ENCODE measurements around the gene TESMIN.

The TESMIN gene

DNA sequence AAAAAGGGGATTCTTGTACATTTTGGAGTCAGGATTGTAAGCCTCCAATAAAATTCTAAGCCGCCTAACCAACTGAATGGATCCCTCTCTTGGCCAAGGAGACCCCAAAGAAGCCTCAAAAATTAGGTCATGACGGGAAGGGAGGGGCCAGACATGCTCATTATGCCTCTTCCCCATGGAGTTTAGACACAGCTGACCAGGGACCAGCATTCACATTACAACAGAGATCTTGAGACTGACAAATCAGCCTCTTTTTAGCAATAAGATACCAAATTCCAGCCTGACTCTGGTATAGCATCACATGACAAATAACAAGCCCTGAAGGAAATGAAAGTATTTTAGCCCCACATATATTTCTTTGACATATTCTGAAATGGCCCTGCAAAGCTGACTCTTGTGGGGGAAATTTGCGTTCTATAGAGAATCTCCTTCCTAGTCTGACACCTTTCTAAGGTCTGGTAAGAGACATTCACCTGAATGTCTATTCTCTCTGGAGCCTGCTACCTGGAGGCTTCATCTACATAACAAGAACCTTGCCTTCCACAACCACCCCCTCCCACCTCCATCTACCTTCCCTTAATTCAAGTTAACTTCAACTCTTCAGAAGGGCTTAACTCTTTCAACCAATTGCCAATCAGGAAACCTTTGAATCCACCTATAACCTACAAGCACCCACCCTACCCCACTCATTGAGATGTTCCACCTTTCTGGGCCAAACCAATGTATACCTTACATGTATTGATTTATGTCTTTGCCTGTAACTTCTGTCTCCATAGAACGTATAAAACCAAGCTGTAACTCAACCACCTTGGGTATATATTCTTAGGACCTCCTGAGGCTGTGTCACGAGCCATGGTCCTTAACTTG lies 56.7 kb downstream of the TESMIN start:
- H3K4me1 ChIP-seq (ENCODE audit: insufficient read depth, poor library complexity, severe bottlenecking), result no peaks in the 10 kb centered on the region
- DNase-seq (ENCODE audit: low spot score), result no peak
- no peak overlapping the region for H3K4me3 ChIP-seq (ENCODE audit: severe bottlenecking)
- no peak for ATAC-seq (ENCODE audit: low read depth)
- no peaks in the 10 kb centered on the region for H3K36me3 ChIP-seq (ENCODE audit: low read depth)
- TF ChIP-seq, protein P1, sequence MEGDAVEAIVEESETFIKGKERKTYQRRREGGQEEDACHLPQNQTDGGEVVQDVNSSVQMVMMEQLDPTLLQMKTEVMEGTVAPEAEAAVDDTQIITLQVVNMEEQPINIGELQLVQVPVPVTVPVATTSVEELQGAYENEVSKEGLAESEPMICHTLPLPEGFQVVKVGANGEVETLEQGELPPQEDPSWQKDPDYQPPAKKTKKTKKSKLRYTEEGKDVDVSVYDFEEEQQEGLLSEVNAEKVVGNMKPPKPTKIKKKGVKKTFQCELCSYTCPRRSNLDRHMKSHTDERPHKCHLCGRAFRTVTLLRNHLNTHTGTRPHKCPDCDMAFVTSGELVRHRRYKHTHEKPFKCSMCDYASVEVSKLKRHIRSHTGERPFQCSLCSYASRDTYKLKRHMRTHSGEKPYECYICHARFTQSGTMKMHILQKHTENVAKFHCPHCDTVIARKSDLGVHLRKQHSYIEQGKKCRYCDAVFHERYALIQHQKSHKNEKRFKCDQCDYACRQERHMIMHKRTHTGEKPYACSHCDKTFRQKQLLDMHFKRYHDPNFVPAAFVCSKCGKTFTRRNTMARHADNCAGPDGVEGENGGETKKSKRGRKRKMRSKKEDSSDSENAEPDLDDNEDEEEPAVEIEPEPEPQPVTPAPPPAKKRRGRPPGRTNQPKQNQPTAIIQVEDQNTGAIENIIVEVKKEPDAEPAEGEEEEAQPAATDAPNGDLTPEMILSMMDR (IDR thresholded peaks at IDR 0.05; ENCODE audit: poor library complexity, severe bottlenecking), result no peak
- H3K27me3 ChIP-seq (ENCODE audit: insufficient read depth, poor library complexity, severe bottlenecking), result no peaks in the 10 kb centered on the region
- H3K9me3 ChIP-seq (ENCODE audit: severe bottlenecking), result no peaks in the 10 kb centered on the region
- H3K27ac ChIP-seq (ENCODE audit: poor library complexity, severe bottlenecking), result no peak overlapping the region

DNA sequence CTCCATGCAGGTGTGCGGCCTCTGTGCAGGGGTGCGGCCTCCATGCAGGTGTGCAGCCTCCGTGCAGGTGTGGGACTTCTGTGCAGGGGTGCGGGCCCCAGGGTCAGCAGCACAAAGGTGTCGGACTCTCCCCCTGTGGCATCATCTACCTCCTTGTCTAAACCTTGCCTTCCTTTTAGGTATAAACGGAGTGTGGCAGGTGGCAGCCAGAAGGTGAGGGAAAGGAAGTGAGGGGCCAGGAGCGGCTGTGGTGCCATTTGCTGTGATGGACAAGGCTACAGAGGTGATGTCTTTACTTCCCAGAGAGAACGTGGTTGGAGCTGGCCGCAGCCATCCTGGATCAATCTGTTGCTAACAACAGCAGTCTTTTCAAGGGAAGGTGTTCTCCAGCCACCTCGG lies 57.8 kb downstream of the TESMIN start:
- DNase-seq (ENCODE audit: low spot score) (no peak), ATAC-seq (ENCODE audit: low read depth) (no peak)
- Histone ChIP-seq H3K4me1 (ENCODE audit: insufficient read depth, poor library complexity, severe bottlenecking) (no peaks in the 10 kb centered on the region), H3K9me3 (ENCODE audit: severe bottlenecking) (no peaks in the 10 kb centered on the region), H3K4me3 (ENCODE audit: severe bottlenecking) (no peak overlapping the region), H3K27ac (ENCODE audit: poor library complexity, severe bottlenecking) (no peak overlapping the region), H3K27me3 (ENCODE audit: insufficient read depth, poor library complexity, severe bottlenecking) (no peaks in the 10 kb centered on the region), H3K36me3 (ENCODE audit: low read depth) (no peaks in the 10 kb centered on the region)
- TF ChIP-seq, protein P1 (IDR thresholded peaks at IDR 0.05; ENCODE audit: poor library complexity, severe bottlenecking), result no peak

DNA sequence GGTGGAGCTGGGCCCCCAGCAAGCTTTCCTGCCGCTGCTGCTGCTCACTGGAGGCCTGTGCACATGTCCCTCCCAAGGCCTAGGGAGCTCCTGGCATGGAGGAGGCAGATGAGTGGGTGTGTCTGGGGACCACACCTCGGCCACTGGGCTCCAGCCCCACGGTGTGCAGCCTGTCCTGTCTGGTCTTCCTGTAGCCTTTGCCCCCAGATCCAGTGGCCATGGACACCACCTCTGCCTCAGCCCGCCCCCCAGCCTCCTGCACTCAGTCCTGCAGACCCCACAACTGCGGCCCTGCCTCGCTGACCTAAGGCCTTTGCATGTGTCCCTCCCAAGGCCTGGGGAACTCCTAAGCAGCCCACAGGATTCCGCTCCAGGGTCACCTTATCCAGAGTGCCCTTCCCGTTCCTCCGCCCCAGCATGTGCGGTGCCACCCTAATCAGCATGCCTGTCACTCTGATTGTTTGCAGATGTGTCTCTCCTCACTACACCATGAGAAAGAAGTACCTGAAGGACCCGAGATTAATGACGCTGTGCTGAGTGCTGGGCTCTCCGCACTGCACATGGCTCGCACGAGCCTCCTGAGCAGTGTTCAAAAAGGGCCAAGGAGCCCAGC lies 58.3 kb downstream of the TESMIN start:
- ATAC-seq (ENCODE audit: low read depth), result no peak
- H3K27ac ChIP-seq (ENCODE audit: poor library complexity, severe bottlenecking), result no peak overlapping the region
- DNase-seq (ENCODE audit: low spot score), result peak; percentile 59
- H3K36me3 ChIP-seq (ENCODE audit: low read depth), result no peaks in the 10 kb centered on the region
- TF ChIP-seq, protein P1 (IDR thresholded peaks at IDR 0.05; ENCODE audit: poor library complexity, severe bottlenecking), result no peak
- H3K4me1 ChIP-seq (ENCODE audit: insufficient read depth, poor library complexity, severe bottlenecking), result no peaks in the 10 kb centered on the region
- no peaks in the 10 kb centered on the region for H3K27me3 ChIP-seq (ENCODE audit: insufficient read depth, poor library complexity, severe bottlenecking)
- no peaks in the 10 kb centered on the region for H3K9me3 ChIP-seq (ENCODE audit: severe bottlenecking)
- no peak overlapping the region for H3K4me3 ChIP-seq (ENCODE audit: severe bottlenecking)

DNA sequence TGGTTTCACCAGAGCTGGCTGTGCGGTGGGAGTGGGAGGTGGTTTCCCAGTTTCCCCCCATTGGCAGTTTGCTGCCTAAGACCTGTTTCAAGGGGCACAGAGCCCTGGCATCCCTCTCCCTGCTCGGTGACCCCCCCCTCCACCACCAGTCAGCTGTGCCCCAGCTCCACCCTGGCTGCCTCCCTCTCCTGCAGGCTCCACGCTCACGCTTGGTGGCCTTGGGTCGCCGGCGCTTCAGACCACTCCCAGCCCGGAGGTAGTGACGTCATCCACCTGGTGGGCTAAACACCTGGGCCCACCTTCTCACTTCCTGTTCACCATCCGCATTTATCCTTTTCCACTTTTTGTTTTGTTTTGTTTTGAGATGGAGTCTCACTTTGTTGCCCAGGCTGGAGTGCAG lies 59.2 kb downstream of the TESMIN start:
- DNase-seq (ENCODE audit: low spot score), result no peak
- H3K9me3 ChIP-seq (ENCODE audit: severe bottlenecking), result no peaks in the 10 kb centered on the region
- TF ChIP-seq, protein P1 (IDR thresholded peaks at IDR 0.05; ENCODE audit: poor library complexity, severe bottlenecking), result no peak
- H3K4me3 ChIP-seq (ENCODE audit: severe bottlenecking), result no peak overlapping the region
- H3K27me3 ChIP-seq (ENCODE audit: insufficient read depth, poor library complexity, severe bottlenecking), result no peaks in the 10 kb centered on the region
- no peaks in the 10 kb centered on the region for H3K4me1 ChIP-seq (ENCODE audit: insufficient read depth, poor library complexity, severe bottlenecking)
- no peaks in the 10 kb centered on the region for H3K36me3 ChIP-seq (ENCODE audit: low read depth)
- ATAC-seq (ENCODE audit: low read depth), result no peak
- no peak overlapping the region for H3K27ac ChIP-seq (ENCODE audit: poor library complexity, severe bottlenecking)

DNA sequence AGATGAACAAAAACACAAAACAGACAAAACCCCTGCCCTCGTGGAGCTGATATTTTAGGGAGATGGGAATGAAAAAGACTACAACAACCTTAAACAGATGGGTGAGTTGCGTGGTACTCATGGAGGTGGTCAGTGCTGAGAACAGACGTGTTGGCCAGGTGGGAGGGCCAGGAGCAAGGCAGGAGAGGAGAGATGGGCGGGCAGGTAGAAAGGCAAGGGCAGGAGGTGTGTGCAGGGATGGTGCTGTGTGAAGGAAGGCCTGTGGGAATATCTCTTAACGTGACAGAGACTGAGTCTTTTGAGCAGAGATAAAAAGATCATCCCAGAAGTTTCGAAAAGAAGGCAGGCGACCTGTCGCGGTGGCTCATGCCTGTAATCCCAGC lies 59.9 kb downstream of the TESMIN start:
- Histone ChIP-seq H3K27me3 (ENCODE audit: insufficient read depth, poor library complexity, severe bottlenecking) (no peaks in the 10 kb centered on the region), H3K36me3 (ENCODE audit: low read depth) (no peaks in the 10 kb centered on the region), H3K27ac (ENCODE audit: poor library complexity, severe bottlenecking) (no peak overlapping the region), H3K4me1 (ENCODE audit: insufficient read depth, poor library complexity, severe bottlenecking) (no peaks in the 10 kb centered on the region), H3K9me3 (ENCODE audit: severe bottlenecking) (no peaks in the 10 kb centered on the region), H3K4me3 (ENCODE audit: severe bottlenecking) (no peak overlapping the region)
- no peak for DNase-seq (ENCODE audit: low spot score)
- ATAC-seq (ENCODE audit: low read depth), result no peak
- TF ChIP-seq, protein P1 (IDR thresholded peaks at IDR 0.05; ENCODE audit: poor library complexity, severe bottlenecking), result no peak

Measured in RWPE2 (cell line).